HG02610 (cell line): ENCODE measurements around the gene XXYLT1.
"Not testable (repeated sequence)": the region's sequence is repeated elsewhere in the genome, so short reads cannot be mapped to it uniquely, and the experiment has no call there.

ENCODE experiments used
- ATAC-seq: cut with Tn5 transposase; IDR thresholded peaks from one replicate; pipeline ENCODE4 v1.9.1; 2021; ENCODE audit warnings: mild to moderate bottlenecking, moderate library complexity; ENCODE audit not compliant: unreplicated experiment

XXYLT1 gene

DNA sequence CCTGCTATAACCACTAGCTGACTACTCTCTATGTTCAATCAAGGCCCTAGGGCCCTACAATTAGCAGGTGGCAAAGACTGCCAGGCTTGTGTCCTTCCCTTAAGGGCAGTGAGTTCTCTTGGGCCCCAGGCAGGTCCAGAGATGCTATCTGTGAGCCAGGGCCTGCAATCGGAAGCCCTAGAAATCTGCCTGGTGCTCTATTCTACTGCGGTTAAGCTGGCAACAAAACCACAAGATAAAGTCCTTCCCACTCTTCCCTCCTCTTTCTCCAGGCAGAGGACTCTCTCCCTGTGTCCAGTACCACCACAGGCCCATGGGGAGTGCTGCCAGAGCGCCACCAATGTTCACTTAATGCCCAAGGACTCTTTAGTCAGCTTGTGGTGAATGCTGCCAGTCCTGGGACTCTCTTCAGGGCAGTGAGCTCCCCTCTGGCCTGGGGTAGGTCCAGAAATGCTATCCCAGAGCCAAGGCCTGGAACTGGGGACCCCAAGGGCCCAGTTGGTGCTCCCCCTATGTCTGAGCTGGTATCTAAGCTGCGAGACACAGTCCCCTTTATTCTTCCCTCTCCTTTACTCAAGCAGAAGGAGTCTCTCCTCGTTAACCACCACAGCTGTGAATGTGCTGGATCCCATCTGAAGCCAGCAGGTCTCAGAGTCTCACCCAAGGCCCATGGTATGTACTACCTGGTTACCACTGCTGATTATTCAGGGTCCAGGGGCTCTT, 34.7 kb downstream of the XXYLT1 start:
- no peak for ATAC-seq

DNA sequence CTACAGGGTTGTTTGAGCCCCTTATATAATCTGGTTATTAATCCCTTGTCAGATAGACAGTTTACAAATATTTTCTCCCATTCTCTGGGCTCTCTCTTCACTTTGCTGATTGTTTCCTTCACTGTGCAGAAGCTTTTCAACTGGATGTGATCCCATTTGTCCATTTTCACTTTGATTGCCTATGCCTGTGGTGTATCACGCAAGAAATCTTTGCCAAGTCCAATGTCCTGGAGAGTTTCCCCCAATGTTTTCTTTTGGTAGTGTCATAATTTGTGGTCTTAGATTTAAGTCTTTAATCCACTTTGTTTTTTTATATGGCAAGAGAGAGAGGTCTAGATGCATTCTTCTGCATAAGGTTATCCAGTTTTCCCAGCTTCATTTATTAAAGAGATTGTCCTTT, 40.7 kb downstream of the XXYLT1 start:
- no peak for ATAC-seq

DNA sequence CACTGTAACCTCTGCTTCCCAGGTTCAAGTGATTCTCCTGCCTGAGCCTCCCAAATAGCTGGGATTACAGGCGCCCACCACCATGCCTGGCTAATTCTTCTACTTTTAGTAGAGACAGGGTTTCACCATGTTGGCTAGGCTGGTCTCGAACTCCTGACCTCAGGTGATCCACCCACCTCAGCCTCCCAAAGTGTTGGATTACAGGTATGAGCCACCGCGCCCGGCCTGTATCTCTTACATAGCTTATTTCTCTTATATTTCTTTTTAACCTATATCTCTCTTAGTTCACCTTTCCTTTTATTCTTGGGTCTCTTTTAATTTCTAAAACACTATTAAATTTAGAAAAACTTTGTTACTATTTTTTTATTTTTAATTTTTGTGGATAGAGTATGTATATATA, 42.1 kb downstream of the XXYLT1 start:
- not testable (repeated sequence) for ATAC-seq

DNA sequence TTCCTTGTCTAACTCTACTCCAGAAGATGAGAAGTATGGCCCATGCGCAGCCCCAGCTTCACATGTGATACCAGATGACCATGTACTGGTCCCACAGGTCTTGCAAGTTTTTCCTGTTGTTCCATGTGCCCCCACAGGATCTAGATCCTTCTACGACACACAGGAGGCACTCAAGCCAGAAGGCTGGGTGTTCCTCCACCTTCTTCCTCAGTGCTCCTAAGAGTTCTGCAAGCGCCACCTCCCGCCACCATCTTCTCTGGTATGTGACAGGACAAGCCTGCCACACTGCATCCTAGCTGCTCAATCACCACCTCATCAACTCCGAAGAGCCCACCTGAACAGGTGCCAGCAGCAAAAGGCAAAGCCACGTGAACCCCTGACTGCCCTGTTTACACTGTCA, 43.1 kb downstream of the XXYLT1 start:
- no peak for ATAC-seq

DNA sequence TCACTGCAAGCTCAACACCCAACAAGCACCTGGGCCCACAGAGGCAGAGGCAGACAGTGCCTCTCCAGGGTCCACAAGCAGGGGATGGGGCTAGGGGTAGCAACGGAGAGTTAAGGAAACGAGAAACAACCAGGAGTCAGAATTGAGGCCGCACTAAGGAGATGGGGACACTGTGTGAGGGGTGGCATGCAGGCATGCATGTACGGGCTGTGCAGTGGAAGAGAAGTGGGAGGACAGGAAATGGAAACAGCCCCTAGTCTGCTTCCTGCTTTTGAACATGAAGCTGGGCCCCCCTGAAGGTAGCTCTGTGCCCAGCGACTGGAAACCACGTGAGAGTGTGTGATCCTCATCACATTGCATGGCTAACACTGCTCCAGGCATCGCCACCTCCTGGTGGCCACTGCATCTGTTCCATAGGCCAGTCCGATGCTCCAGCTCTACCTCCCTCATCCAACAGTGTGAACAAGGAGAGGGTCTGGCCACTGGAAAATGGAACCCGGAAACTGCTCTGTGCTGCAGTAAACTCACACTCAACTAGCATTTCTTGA, 44.0 kb downstream of the XXYLT1 start:
- ATAC-seq: no peak

DNA sequence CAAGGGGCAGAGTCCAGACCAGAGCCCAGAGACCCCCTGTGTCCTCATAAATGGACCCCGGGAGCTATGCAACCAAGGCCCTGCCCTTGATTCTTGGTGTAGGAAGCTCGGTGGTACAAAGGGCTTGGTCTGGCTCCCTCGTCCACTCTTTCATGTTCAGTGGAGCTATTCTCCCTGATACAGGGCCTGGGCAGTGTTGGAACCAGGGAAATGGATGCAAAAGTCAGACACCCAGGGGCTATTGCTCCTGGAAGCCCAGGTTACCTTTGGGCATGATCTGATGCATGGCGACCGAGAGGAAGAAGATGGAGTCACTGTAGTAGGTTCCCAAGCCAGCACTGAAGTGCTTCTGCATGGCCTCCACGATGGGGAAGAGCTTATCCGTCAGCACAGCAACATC, 44.5 kb downstream of the XXYLT1 start:
- no peak for ATAC-seq

DNA sequence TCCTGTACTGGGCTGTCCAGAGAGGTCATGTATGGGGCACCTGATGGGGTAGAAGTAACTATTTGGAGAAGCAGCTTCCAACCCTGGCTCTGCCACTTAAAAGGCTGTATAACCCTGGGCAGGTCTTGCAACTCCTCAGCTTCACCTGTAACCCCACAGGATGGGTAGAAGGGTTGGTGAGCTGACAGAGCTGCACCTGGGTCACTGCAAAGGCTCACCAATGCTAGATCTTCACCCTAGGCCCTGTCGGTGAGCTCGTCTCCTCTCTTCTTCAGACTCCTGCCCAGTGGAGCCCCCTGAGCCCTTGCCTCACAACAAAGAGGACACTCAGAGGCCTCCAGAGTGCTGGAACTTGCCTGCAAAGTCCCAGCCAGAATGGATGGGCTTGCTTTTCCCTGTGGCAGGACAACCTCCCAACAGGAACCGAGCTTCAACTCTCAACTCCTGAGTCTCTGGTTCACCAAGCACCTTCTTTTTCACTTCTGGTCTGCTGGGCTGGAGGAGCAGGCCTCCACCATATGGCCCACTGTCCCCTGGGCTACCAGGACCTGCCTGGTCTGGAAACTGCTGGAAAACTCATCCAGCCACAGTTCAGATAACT, 45.9 kb downstream of the XXYLT1 start:
- no peak for ATAC-seq

DNA sequence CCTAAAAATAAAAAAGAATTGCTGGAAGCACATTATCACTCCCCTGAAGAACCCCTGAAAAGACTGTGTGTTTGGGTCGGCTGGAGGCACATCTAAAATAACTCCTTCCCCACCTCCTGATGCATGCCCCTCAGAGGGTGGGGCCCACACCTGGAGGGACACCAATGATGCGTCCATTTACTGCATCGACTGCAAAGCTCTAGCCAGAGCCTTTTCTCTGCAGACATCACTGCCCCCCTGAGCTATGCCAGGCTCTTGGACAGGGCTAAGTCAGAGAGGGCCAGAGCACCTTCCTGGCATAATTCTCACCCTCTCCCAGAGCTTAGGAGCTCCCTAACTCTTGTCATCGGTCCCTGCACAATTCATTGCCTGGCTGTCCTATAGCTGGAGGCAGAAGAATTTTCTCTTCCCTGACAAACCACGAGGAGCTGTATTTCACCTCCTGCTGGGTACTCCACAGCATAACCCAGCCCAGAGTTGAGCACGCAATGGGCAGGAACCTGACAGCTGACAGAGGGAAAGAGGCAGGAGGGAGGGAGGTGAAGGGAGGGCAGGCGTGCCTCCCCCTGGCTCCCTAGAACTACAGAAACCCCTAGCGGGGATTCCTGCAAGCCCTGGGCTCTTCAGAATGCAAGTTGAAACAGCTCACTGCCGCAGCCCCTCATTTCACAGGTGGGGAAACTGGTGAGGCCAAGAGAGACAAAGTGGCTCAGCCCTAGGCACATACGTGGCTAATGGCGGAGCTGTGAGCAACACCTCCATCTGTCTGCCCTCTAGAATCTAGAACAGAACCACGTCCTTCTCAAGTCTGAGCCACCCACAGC, 46.6 kb downstream of the XXYLT1 start:
- no peak for ATAC-seq

DNA sequence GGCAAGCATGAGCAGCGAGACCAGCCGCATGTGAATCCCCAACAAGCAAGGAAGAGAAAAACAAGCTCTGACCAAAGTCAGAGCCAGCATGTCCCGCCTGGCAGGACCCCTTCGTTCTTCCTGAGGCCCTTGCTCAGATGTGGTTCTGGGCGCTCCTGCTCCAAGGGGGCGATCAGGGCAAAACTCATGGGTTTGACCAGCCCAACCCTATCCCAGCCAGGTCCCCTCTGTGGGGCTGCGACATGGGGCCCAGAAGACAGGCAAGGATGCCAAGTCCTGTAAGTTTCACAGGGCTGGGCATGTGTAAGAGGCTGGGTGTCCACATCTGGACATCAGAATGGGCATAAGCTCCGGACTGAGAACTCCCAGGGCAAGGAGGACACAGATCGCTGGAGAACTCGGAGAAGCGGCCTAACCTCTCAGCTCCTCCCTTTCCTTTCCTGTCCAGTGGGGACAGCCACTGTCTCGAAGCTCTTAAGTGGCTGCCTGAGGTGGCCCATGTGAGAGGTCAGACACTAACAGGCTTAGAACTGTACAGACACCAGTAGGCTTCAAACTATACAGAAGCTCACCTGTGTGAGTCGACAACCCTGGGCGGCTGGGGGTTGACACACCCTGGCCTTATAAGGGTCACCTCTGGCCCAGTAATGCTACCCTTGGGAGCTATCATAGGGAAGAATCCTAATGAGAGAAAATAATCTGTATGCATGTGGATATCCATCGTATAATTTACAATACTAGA, 48.9 kb downstream of the XXYLT1 start:
- ATAC-seq: no peak

DNA sequence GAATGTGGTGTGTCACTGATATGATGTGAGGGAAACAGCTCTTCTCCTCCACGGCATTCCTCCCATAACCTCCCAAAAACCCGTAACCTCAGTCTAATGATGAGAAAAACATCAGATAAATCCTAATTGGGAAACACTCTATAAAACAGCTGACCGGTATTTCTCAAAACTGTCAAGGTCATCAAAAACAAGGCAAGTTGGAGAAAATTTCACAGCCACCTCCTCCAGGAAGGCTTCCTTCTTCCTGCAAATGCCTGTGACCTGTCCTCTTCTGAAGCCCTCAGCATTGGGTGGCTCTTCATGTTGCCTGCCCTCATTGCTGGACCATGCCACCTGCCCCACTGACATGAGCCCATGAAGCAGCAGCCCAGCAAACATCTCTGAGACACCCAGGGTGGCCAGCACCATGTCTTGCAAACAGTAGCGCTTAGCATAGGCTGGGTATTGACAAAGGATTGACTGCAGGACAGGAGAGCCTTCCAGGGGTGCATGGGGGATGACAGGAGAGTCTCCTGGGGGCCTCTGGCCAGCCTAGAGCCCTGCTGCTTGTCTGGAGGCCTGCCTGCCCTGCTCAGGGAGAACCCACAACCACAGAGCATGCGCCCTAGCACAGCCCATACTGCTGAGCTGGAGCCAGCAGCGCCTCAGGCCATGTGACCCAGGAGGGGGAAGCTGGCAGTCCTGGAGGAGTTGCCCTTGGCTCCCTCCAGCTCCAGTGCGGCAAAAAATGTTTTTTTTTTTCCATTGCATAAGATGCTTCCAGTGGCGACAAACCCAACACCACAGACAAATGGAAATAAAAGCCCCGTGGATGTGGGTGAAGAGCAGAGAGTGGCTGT, 49.7 kb downstream of the XXYLT1 start:
- no peak for ATAC-seq

DNA sequence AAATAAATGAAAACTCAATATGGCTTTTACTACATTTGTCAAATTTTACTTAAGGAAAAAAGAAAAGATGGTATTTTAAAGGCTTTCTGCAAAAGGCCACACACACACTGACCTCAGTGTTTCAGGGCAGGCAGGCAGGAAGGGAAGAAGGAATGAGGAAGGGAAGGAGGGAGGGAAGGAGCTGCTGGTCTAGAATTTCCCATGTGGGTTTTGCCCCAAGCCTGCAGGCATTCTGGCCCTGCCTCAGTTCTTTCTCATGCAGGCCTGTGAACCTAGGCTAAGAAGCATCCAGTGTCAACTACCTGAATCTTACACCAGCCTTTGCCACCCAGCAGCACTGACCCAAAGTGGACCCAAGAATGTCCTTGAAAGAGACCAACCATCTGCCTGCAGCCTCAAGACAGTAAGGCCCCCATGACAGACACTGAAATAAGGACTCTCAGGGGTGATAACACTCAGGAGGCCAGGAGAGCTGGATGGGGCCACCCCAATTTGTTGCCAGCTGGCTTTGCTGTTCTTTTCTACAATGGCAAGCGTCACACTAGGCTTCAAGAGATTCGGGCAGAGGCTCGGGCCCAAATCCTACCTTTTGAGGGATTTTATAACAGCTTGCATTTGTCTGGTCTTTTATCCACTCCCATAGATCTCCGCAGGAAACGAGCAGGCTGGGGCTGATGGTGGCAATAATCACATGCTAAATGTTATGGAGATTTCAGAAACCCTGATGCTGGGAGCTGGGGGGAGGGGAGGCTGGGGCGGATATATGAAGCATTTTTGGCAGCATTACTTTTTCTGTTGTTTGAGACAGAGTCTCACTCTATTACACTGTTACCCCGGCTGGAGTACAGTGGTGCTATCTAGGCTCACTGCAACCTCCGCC, 51.4 kb downstream of the XXYLT1 start:
- no peak for ATAC-seq

DNA sequence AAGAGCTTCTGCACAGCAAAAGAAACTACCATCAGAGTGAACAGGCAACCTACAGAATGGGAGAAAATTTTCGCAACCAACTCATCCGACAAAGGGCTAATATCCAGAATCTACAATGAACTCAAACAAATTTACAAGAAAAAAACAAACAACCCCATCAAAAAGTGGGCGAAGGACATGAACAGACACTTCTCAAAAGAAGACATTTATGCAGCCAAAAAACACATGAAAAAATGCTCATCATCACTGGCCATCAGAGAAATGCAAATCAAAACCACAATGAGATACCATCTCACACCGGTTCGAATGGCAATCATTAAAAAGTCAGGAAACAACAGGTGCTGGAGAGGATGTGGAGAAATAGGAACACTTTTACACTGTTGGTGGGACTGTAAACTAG, 52.6 kb downstream of the XXYLT1 start:
- ATAC-seq: not testable (repeated sequence)

DNA sequence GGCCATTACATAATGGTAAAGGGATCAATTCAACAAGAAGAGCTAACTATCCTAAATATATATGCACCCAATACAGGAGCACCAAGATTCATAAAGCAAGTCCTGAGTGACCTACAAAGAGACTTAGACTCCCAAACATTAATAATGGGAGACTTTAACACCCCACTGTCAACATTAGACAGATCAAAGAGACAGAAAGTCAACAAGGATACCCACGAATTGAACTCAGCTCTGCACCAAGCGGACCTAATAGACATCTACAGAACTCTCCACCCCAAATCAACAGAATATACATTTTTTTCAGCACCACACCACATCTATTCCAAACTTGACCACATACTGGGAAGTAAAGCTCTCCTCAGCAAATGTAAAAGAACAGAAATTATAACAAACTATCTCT, 55.4 kb downstream of the XXYLT1 start:
- ATAC-seq: not testable (repeated sequence)

DNA sequence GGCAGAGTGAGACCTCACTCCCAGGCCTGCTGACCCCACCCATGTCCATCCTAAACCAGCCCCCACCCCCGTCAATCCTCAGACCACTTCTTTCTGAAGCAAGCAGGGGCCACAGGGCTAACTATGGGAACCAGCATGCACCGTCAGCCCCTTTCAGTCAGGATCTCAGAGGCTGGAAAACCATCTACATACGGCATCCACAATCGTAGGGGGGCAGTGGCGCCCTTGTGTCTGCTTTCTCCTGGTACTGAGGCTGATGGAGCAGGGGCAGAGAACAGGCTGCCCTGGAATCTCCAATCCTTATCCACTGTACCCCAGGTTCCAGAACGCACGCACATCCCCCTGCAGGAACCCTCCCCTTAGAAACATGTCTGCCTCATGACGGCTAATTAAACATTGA, 56.6 kb downstream of the XXYLT1 start:
- no peak for ATAC-seq

DNA sequence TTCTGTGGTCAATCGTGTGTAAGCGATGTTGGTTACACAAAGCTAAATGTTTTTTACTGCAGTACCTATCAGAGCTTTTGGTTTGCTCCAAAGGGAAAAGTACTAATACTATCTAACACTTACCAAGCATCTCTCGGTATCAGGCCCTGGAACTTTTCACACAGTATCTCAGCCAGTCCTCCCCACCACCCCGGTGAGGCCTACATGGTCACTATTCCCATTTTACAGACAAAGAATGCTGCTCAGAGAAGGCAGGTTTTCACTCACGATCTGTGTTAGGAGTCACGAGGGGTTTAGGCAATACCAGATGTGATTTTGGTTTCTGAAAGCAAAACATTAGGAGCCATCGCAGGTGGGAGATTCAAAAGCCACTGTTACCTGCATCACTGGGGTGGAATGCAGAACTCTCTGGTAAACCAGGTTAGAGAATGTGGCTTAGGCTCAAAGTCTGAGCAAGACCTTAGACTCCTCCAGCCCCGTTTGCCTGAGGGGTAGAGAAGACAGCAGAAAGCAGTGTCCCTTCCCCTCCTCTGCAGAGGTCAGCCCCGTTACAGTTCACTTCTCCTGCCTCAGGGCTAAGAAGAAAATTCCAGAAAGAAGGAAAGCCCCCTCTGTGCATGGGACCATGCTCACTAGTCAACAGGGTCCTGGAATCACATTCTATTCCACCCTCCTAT, 57.2 kb downstream of the XXYLT1 start:
- no peak for ATAC-seq

DNA sequence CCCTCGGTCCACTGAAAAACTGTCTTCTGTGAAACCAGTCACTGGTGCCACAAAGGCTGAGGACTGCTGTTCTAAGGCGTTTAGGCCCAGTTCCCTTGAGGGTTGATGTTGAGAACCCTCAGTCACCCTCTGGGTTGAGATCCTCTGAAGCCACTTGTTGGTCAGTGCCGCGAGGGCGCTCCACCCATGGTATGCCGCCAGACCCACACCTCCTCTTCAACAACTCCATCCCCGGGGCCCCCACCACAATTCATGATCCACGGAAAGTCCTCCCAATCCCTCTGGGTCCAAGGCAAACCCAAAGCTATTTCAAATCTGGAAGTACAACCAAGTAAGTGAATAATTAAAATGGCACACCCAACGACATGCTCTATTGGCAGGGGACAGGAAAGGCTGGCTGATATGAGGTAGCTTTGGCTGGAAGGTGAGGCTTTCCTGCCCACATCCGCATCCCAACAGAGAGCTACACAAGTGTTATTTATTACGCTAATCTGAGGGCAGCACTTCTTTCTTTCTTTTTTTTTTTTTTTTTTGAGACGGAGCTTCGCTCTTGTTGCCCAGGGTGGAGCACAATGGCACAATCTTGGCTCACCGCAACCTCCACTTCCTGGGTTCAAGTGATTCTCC, 58.1 kb downstream of the XXYLT1 start:
- ATAC-seq: no peak

DNA sequence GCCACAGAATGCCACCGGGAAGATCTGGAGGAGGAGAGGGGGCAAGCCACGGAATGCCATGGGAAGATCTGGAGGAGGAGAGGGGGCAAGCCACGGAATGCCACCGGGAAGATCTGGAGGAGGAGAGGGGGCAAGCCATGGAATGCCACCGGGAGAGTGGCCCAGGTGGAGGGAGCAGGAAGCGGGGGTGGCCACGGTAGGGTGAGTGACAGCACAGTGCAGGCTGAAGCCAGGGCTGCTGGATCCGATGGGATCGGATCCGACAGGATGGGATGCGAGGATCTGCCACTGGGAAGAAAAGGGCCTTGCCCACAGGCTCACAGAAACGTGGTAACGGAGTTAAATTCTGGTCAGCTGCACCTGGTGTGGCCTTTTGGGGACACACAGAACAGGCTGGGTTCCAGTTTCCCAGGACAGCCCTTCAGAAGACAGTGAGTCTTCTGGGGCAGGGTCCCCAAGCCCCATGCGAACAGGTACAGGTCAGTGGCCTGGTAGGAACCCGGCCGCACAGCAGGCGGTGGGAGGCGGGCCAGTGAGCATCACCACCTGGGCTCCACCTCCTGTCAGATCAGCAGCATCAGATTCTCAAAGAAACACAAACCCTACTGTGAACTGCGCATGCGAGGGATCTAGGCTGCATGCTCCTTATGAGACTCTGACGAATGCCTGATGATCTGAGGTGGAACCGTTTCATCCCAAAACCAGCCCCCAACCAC, 58.8 kb downstream of the XXYLT1 start:
- no peak for ATAC-seq
